HCT116 (cell line): ENCODE data around the gene FNDC3B. TPM values are rescaled to one million over a fixed set of nuclear protein-coding genes. Genes with fewer than 3 reads are reported as not detected.

Experiments
- ATAC-seq: fragments of 200-7000 bp; cut with Tn5 transposase; 2 replicates; pipeline ENCODE4 v1.9.1; 2020; ENCODE audit warnings: mild to moderate bottlenecking, moderate library complexity
- BruUV-seq: library from RNA; stranded (reverse); fragments of 400-500 nt; replicated peaks from 2 replicates; lab custom pipeline; 2021; lab: Mats Ljungman, UMichigan
- CTCF ChIA-PET: fragments of 300-600 bp; sonication (Branson Sonifier 250); formaldehyde crosslinking; loops from one replicate; lab custom pipeline; 2021; ENCODE audit warnings: antibody characterized with exemption; lab: Charles Lee
- POLR2A ChIA-PET: fragments of 300-600, 350-600 bp; sonication (Branson Sonifier 250); formaldehyde crosslinking; loops from one replicate; lab custom pipeline; 2021; ENCODE audit warnings: antibody characterized with exemption; lab: Charles Lee
- RAD21 ChIA-PET, 2 experiments: fragments of 300-600 bp; sonication (Branson Sonifier 250); formaldehyde crosslinking; loops; one replicate each; lab custom pipeline; 2023; ENCODE audit warnings: low total read pairs in 2 of 2; ENCODE audit not compliant: uncharacterized antibody in 2 of 2, unreplicated experiment in 2 of 2, low non-redundant PET in 1 of 2; lab: Charles Lee
- DNase-seq: peaks from one replicate; pipeline ENCODE4 v3.0.0-alpha.2; 2010; ENCODE audit warnings: low read depth, low spot score
- H2AFZ ChIP-seq: fragments of 200-600 bp; shearing (Covaris generic), sonication (generic); 2 replicates; pipeline ENCODE4 v1.6.1; 2017; ENCODE audit warnings: low read depth, mixed run types, mixed read lengths, antibody characterized with exemption, low read length; ENCODE audit not compliant: poor library complexity, severe bottlenecking
- H3K27ac ChIP-seq: 2 replicates; pipeline ENCODE4 v1.5.1; 2012; ENCODE audit warnings: low read depth, low read length
- H3K27me3 ChIP-seq: fragments of 200-600 bp; sonication (generic); 2 replicates; pipeline ENCODE4 v1.6.1; 2016; ENCODE audit warnings: mixed run types, low read length, mixed read lengths; ENCODE audit not compliant: insufficient read depth
- H3K36me3 ChIP-seq, 2 experiments: fragments of 200-500 bp in 1 of 2; fragments of 200-600 bp in 1 of 2; sonication (Bioruptor generic) in 1 of 2; sonication (generic) in 1 of 2; 2 replicates each; pipeline versions ENCODE4 v1.5.1 to v1.6.1; 2014 to 2016; ENCODE audit warnings: low read length in 2 of 2, inconsistent platforms in 1 of 2, mixed read lengths in 1 of 2, mixed run types in 1 of 2; ENCODE audit not compliant: insufficient read depth in 2 of 2, control insufficient read depth in 1 of 2
- H3K4me1 ChIP-seq, 2 experiments: fragments of 200-600 bp in 1 of 2; sonication (generic) in 1 of 2; 2 replicates each; pipeline versions ENCODE4 v1.5.1 to v1.6.1; 2012 to 2017; ENCODE audit warnings: low read length in 2 of 2, inconsistent platforms in 1 of 2, mild to moderate bottlenecking in 1 of 2, mixed read lengths in 1 of 2, mixed run types in 1 of 2, moderate library complexity in 1 of 2; ENCODE audit not compliant: insufficient read depth in 2 of 2, control insufficient read depth in 1 of 2
- H3K4me2 ChIP-seq: fragments of 200-600 bp; sonication (generic); 2 replicates; pipeline ENCODE4 v1.6.1; 2017; ENCODE audit warnings: mixed run types, low read length, mixed read lengths
- H3K4me3 ChIP-seq, 2 experiments: fragments of 200-600 bp in 1 of 2; sonication (generic) in 1 of 2; replicated peaks in 1 of 2; 2 replicates each; pipeline ENCODE4 v1.5.1; 2011 to 2016; ENCODE audit warnings: low read length in 2 of 2, control low read depth in 1 of 2, low read depth in 1 of 2, mild to moderate bottlenecking in 1 of 2, mixed read lengths in 1 of 2, mixed run types in 1 of 2
- H3K79me2 ChIP-seq: fragments of 200-600 bp; sonication (generic); 2 replicates; pipeline ENCODE4 v1.6.1; 2017; ENCODE audit warnings: mild to moderate bottlenecking, mixed run types, low read length, moderate library complexity, mixed read lengths; ENCODE audit not compliant: insufficient read depth
- H3K9ac ChIP-seq: fragments of 200-600 bp; sonication (generic); 2 replicates; pipeline ENCODE4 v1.6.1; 2016; ENCODE audit warnings: low read length, mixed read lengths
- H3K9me2 ChIP-seq: fragments of 200-600 bp; sonication (generic), shearing (Covaris generic); 2 replicates; pipeline ENCODE4 v1.6.1; 2017; ENCODE audit warnings: mixed run types, mild to moderate bottlenecking, moderate library complexity; ENCODE audit not compliant: insufficient read depth
- H3K9me3 ChIP-seq, 2 experiments: fragments of 200-500 bp in 1 of 2; fragments of 200-600 bp in 1 of 2; sonication (Bioruptor generic) in 1 of 2; sonication (generic) in 1 of 2; 2 replicates each; pipeline ENCODE4 v1.6.1; 2014 to 2017; ENCODE audit warnings: low read length in 2 of 2, mixed read lengths in 2 of 2, inconsistent platforms in 1 of 2, low read depth in 1 of 2, mild to moderate bottlenecking in 1 of 2, mixed run types in 1 of 2, moderate library complexity in 1 of 2; ENCODE audit not compliant: control insufficient read depth in 1 of 2, insufficient read depth in 1 of 2
- H4K20me1 ChIP-seq: fragments of 200-600 bp; sonication (generic), shearing (Covaris generic); 2 replicates; pipeline ENCODE4 v1.6.1; 2017; ENCODE audit warnings: mixed run types, mild to moderate bottlenecking, moderate library complexity; ENCODE audit not compliant: insufficient read depth
- ATF3 ChIP-seq: IDR thresholded peaks from 2 replicates; pipeline ENCODE4 v1.6.1; 2012
- CBX3 ChIP-seq: IDR thresholded peaks from 2 replicates; pipeline ENCODE4 v1.6.1; 2012; ENCODE audit warnings: low read depth
- CTCF ChIP-seq, 3 experiments: fragments of 200-600 bp in 1 of 3; sonication (generic) in 1 of 3; IDR thresholded peaks in 2 of 3; conservative IDR thresholded peaks in 1 of 3; 2 replicates each; pipeline ENCODE4 v1.5.1; 2012 to 2017; ENCODE audit warnings: low read depth in 2 of 3, low read length in 2 of 3, antibody characterized with exemption in 1 of 3, borderline replicate concordance in 1 of 3, control low read depth in 1 of 3, mild to moderate bottlenecking in 1 of 3, mixed read lengths in 1 of 3, mixed run types in 1 of 3, moderate library complexity in 1 of 3; ENCODE audit not compliant: insufficient read depth in 1 of 3
- EZH2 ChIP-seq: fragments of 200-600 bp; sonication (generic); IDR thresholded peaks from 2 replicates; pipeline ENCODE4 v1.6.1; 2017; ENCODE audit warnings: antibody characterized with exemption, mixed run types
- JUND ChIP-seq: IDR thresholded peaks from 2 replicates; pipeline ENCODE4 v1.6.1; 2012
- POLR2A ChIP-seq: IDR thresholded peaks from 2 replicates; pipeline ENCODE4 v1.7.0; 2011; ENCODE audit warnings: borderline replicate concordance; ENCODE audit not compliant: insufficient read depth, insufficient read length; ENCODE audit errors: extremely low read depth
- REST ChIP-seq: IDR thresholded peaks from 2 replicates; pipeline ENCODE4 v1.6.1; 2012; ENCODE audit warnings: low read depth
- SRF ChIP-seq: IDR thresholded peaks from 2 replicates; pipeline ENCODE4 v1.6.1; 2012; ENCODE audit warnings: low read depth
- TCF7L2 ChIP-seq: IDR thresholded peaks from 2 replicates; pipeline ENCODE4 v1.7.0; 2011; ENCODE audit warnings: borderline replicate concordance, inconsistent platforms; ENCODE audit not compliant: insufficient read depth, insufficient read length; ENCODE audit errors: extremely low read depth
- ZFX ChIP-seq: fragments of 450-650 bp; IDR thresholded peaks from 2 replicates; pipeline ENCODE4 v1.6.1; 2017
- intact Hi-C: fragments of 100-400 bp; cut with micrococcal nuclease; formaldehyde crosslinking; loops from 2 replicates; pipeline ENCODE4 v1.10.0; 2022
- total RNA-seq: library from RNA; stranded (reverse); gene quantifications from one replicate; pipeline ENCODE4 v1.2.1, GENCODE V29; 2021; ENCODE audit not compliant: unreplicated experiment

Gene FNDC3B
- total RNA-seq, 1 experiment from 2014 or later = 45.7 TPM

GRCh38 chr3:172094621-172095557, 55.5 kb downstream of the FNDC3B start (continued):
- TF ChIP-seq CTCF (IDR thresholded peaks at IDR 0.05 in 2 of 3, conservative IDR thresholded peaks at IDR 0.05 in 1 of 3; ENCODE audit: borderline replicate concordance in 1 of 3, insufficient read depth in 1 of 3, low read depth in 2 of 3, low read length in 2 of 3) = no peak

- H2AFZ ChIP-seq = no peak overlapping the region
- H3K9ac ChIP-seq = no peak overlapping the region
- no peak overlapping the region for H3K4me2 ChIP-seq
- ChIA-PET CTCF (no interaction called here), POLR2A (no interaction called here), RAD21 (no interaction called here)
- H3K36me3 ChIP-seq = no peaks in the 10 kb centered on the region
- H3K9me2 ChIP-seq = no peaks in the 10 kb centered on the region
- no peak for ATAC-seq
- BruUV-seq = no TSS peak
- H3K27me3 ChIP-seq = no peaks in the 10 kb centered on the region
- H3K79me2 ChIP-seq = peaks cover 47% of the 10 kb centered on the region
- H3K27ac ChIP-seq = no peak overlapping the region
- no peaks in the 10 kb centered on the region for H3K9me3 ChIP-seq
- DNase-seq = no peak
- no peak for TF ChIP-seq TCF7L2
- no peak for TF ChIP-seq ZFX
- no peak for TF ChIP-seq POLR2A
- no peak for TF ChIP-seq ATF3
- TF ChIP-seq CBX3 = no peak
- no peak for TF ChIP-seq EZH2
- TF ChIP-seq SRF = no peak
- no peak for TF ChIP-seq JUND
- TF ChIP-seq REST = no peak
- intact Hi-C loops = no loop called here
- peaks cover 0 to 13% of the 10 kb centered on the region in 2 experiments; a peak in 1 of 4 replicates for H3K4me1 ChIP-seq
- peaks cover 8% of the 10 kb centered on the region; the same call in 1 of the 2 replicates for H4K20me1 ChIP-seq
- no peak overlapping the region for H3K4me3 ChIP-seq
These were observed 57.6 kb downstream of the FNDC3B start for GRCh38 chr3:172096881-172097420.
